ENCODE results near the gene SCAND1.

Gene SCAND1

GRCh38 chr20:35903843-35904242 is 50.5 kb downstream of the SCAND1 start:
- DNase-seq, result no peak

Data from left hindlimb (tissue), 1 donor.